Peyer's patch (tissue), 4 donors: ENCODE measurements around the gene PDE4D.

Experiments used
- POLR2A ChIP-seq, 2 donors: fragments of 450-650 bp; IDR thresholded peaks; one replicate each; pipeline ENCODE4 v1.5.1; 2017; ENCODE audit warnings: antibody characterized with exemption in 2 of 2, mild to moderate bottlenecking in 2 of 2, moderate library complexity in 2 of 2
- TF ChIP-seq, protein P1 (sequence below), 6 experiments: fragments of 450-650 bp in 4 of 6; fragments of 200-600 bp in 2 of 6; sonication (generic) in 1 of 6; IDR thresholded peaks; one replicate each; pipeline ENCODE4 v1.5.1; 2017 to 2019; ENCODE audit warnings: antibody characterized with exemption in 6 of 6, mild to moderate bottlenecking in 3 of 6, moderate library complexity in 1 of 6

DNA sequence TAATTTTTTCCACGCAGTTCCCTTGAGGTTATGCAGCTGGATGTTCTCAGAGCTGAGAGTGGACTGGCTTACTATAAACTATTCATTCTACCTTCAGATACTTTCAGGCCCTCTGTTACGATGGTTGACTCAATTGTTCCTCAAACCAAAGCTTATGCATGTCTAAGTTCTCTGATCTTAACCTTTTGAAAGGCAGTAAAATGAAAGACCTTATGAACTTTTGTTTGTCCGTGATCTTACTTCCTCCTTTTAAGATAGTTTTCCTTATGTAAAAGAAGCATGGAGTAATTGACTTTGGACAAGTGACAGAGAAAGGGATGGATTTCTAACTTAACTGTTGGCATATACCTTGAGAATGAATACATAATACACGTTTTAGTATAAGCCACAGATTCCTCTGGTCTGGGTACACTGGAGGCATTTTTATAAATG is 575.7 kb downstream of the PDE4D start:
- TF ChIP-seq, protein P1, sequence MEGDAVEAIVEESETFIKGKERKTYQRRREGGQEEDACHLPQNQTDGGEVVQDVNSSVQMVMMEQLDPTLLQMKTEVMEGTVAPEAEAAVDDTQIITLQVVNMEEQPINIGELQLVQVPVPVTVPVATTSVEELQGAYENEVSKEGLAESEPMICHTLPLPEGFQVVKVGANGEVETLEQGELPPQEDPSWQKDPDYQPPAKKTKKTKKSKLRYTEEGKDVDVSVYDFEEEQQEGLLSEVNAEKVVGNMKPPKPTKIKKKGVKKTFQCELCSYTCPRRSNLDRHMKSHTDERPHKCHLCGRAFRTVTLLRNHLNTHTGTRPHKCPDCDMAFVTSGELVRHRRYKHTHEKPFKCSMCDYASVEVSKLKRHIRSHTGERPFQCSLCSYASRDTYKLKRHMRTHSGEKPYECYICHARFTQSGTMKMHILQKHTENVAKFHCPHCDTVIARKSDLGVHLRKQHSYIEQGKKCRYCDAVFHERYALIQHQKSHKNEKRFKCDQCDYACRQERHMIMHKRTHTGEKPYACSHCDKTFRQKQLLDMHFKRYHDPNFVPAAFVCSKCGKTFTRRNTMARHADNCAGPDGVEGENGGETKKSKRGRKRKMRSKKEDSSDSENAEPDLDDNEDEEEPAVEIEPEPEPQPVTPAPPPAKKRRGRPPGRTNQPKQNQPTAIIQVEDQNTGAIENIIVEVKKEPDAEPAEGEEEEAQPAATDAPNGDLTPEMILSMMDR (IDR thresholded peaks at IDR 0.05): no peak
- TF ChIP-seq POLR2A (IDR thresholded peaks at IDR 0.05): no peak
